ENCODE data around the gene KRTAP9-9.
"Not testable (repeated sequence)": the region's sequence is repeated elsewhere in the genome, so short reads cannot be mapped to it uniquely, and the experiment has no call there.

Gene KRTAP9-9

GRCh38 chr17:41267711-41268110 lies 12.5 kb downstream of the KRTAP9-9 start:
- DNase-seq = no peak

- not testable (repeated sequence) for DNase-seq
Observed at GRCh38 chr17:41271323-41271722, 16.1 kb downstream of the KRTAP9-9 start.

- no peak for DNase-seq
Observed at GRCh38 chr17:41271858-41272257, 16.7 kb downstream of the KRTAP9-9 start.

- DNase-seq = not testable (repeated sequence)
Observed at GRCh38 chr17:41275648-41276190, 20.5 kb downstream of the KRTAP9-9 start, which contains the start of gene KRTAP9-7. Gene KRTAP9-7, plus strand, starts transcription at chr17:41275698. Its CDS starts 0 bp downstream, at chr17:41275698.

GRCh38 chr17:41278176-41278955 lies 23.2 kb downstream of the KRTAP9-9 start:
- DNase-seq = no peak

- no peak for DNase-seq
Observed at GRCh38 chr17:41284043-41284442, 28.9 kb downstream of the KRTAP9-9 start.

- no peak for DNase-seq
Observed at GRCh38 chr17:41284546-41284945, 29.4 kb downstream of the KRTAP9-9 start.

GRCh38 chr17:41287050-41287449 lies 31.9 kb downstream of the KRTAP9-9 start:
- DNase-seq = no peak

GRCh38 chr17:41294016-41294415 lies 38.8 kb downstream of the KRTAP9-9 start:
- no peak for DNase-seq

- DNase-seq = no peak
Observed at GRCh38 chr17:41296846-41297245, 41.7 kb downstream of the KRTAP9-9 start.

GRCh38 chr17:41298458-41299135 lies 43.4 kb downstream of the KRTAP9-9 start:
- no peak for DNase-seq

GRCh38 chr17:41301204-41301790 lies 46.1 kb downstream of the KRTAP9-9 start:
- DNase-seq = no peak

- no peak for DNase-seq
Observed at GRCh38 chr17:41301916-41302901, 47.0 kb downstream of the KRTAP9-9 start, which contains the start of gene KRTAP29-1. Gene KRTAP29-1, minus strand, starts transcription at chr17:41302851. Its CDS starts 0 bp downstream, at chr17:41302851.

- no peak for DNase-seq
Observed at GRCh38 chr17:41302981-41303380, 47.8 kb downstream of the KRTAP9-9 start.

- no peak for DNase-seq
Observed at GRCh38 chr17:41304091-41304490, 48.9 kb downstream of the KRTAP9-9 start.

Data from SW 1271 (cell line).